NCI-H2081 treated with DMSO at 0.1 percent for 48 hours (cell line): Measurements from ENCODE around the gene CRY2.
"Not testable (repeated sequence)": the region's sequence is repeated elsewhere in the genome, so short reads cannot be mapped to it uniquely, and the experiment has no call there.

Experiments used
- DNase-seq: peaks from one replicate; lab custom pipeline; 2025; lab: John Stamatoyannopoulos, UW

CRY2 gene

DNA sequence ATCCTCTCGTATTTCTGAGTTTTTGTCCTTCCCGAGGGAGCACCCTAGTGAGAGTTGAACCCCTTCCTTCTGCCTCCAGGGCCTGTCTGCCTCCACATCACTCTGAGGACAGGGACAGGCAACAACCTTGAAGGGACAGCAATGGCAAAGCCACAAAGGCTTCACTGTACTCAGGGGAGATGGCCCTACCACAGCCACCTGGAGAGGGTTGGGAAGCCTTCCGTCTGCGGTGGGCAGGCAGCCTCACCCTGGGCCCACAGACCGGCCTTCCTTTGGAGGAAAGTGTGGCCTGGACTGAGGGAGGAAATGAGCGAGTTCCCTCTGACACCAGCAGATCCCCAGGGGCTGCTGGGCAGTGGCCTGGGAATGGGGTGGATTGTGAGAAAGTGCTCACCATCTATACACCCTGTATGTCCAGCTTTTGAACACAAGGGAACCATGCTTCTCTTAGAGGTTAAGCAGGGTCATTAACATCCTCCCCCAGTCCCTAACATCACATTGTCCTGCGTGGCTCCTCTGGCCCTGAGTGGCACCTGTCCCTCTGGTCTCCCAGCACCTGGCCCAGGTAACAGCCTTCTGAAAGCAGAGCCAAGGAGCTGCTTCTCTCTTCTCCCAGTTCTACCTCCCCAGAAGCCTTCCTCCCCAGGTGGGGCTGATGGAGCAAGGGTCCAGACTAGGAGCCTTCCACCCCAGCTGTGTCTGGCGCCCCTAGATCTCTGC, 35.5 kb upstream of the CRY2 start:
- DNase-seq, result no peak

DNA sequence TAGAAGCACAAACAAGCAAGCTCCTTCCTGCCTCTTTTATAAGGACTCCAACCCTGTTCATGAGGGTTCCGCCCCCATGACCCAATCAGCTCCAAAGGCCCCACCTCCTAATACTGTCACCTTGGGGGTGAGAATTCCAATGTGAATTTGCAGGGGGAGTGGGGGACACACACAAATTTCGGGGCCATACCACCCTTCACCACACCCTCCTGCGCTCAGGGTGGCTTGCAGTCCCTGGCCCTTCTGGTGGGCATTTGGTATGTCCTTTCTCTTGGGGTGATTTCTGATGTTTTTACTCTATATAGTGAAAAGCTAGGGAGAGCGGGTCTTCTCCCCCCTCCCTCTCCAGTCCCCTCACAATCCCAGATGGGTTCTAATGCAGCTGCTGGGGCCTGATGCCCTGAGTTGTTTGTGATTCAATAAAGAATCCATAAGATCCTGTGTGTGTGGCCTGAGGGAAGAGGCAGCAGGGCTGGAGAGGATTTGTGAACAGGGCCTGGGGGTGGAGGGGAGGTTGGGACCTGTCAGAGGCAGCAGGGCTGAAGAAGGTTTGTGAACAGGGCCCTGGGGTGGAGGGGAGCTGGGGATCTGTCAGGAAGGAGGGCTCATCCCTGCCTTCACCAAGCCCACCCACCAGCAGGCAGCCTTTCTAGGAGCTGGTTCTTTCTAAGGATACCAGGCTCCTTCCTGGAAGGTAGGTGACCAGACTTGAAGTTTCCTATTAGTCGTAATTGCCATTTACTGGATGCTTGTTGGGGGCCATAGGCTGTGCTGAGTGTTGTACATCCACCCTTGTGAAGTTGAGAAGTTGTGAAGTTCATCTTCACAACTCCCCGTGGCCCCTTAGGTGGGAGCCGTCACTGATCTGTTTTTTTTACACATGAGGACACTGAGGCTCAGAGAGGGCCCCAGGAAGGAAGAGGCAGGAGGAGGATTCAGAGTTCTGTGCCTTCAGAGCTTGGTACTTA, 34.4 kb upstream of the CRY2 start:
- no peak for DNase-seq

DNA sequence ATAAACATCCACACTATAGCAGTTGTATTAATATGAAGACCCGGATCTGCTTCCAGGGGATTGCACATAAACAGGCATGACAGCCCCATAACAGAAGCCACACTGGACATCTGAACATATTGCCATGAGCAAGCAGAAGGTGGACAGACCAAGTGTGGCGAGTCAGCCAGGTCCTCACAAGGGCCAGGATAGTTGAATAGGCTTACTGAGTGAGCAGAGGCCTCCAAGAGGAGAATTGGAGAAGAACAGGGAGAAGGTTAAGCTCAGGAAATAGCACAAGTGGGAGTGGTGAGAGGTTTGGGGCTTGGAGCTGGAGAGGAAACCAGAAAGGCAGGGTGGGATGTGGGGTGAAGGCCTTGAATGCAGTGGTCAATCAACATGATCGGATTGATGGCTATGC, 31.5 kb upstream of the CRY2 start:
- DNase-seq, result no peak

DNA sequence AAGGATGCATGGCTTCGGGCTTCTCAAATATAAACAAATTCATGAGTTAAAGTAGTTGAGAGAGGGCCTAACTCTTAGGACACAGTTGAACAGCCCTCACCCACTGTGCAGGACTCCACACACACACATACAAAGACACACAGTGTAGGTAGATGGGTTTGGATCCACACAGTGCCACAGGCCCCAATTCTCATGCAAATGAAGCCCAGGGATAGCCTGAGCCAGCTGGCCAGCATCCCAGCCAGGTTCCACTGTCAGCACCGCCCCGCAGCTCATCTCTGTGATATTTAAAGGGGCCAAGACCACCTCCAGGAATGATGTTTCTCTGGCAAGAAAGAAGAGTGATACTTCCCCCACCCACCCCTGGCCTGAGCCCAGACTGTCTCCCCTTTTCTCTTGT, 30.7 kb upstream of the CRY2 start:
- DNase-seq, result peak; percentile 43

DNA sequence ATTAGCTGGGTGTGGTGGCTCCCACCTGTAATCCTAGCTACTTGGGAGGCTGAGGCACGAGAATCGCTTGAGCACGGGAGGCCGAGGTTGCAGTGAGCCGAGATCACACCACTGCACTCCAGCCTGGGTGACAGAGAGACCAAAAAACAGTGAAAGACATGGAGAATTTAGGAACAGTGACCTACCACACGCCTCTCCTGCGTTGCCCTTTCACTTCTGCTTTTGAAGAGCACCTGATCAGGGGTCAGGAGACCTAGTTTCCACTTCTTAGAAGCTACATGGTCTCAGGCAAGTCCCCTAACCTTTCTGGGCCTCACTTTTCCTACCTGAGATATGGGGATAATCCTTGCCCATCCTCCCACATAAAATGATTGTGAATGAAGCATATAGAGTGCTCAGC, 30.1 kb upstream of the CRY2 start:
- DNase-seq, result no peak

DNA sequence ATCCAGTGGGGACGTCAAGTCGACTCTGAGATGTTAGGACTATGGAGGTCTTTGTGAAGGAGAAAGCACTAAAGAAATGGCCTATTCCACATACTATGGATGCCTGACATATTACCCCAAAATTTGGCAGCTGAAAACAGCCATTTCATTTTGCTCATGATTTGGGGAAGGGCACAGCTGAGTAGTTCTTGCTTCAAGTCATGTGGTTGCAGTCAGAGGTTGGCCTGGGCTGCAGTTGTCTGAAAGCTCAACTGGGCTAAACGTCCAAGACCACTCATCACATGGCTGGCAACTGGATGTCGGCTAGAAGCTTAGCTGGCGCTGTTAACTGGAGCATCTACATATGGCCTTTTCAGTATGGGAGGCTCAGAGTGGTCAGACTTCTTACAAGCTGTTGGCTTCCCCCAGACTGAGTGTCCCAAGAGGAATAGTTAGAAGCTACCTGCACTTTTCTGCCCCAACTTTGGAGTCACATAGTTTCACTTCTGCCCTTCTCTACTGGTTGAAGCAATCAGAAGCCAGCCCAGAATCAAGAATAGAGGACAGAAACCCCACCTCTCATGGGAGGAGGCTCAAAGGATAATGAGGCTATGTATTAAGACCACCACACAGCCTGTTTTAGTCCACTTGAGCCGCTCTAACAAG, 28.2 kb upstream of the CRY2 start:
- no peak for DNase-seq

DNA sequence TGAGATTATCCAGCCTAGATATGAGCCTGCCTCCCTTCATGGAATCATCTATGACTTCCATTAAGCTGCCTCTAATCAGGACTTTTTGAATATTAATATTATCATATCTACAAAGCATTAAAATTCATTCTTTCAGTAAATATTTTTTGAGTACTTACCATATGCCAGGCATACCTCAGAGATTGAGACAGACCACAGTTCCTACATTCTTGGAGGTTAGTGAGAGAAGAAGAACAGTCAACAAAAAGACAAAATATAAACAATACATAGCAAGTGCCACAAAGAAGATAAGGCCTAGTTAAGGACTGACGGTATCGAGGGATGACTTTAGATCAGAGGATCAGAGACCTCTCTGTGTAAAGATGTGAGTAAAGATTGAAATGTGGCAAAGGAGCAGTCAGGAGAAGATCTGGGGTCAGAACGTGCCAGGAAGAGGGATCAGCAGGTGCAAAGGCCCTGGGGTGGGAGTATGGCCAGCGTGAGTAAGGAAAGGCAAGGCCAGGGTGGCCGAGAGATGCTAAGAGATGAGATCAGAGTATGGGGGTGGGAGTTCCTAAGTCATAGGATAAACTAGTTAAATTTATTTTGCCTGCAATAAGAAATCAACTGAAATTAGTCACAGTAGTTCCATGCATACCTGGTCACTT, 26.9 kb upstream of the CRY2 start:
- DNase-seq, result no peak

DNA sequence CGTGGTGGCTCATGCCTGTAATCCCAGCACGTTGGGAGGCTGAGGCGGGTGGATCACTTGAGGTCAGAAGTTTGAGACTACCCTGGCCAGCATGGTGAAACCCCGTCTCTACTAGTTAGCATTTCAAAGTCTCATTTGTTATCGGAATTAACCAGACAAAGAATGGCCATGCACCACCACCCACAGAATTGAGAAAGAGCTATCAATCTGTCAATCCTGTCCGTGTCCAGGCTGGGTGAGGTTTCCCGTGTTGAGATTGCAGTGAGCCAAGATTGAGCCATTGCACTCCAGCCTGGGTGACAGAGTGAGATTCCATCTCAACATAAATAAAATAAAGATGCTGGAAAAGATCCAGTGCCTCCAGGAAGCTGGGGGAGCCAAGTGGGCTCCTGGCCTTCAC, 20.8 kb upstream of the CRY2 start:
- not testable (repeated sequence) for DNase-seq

DNA sequence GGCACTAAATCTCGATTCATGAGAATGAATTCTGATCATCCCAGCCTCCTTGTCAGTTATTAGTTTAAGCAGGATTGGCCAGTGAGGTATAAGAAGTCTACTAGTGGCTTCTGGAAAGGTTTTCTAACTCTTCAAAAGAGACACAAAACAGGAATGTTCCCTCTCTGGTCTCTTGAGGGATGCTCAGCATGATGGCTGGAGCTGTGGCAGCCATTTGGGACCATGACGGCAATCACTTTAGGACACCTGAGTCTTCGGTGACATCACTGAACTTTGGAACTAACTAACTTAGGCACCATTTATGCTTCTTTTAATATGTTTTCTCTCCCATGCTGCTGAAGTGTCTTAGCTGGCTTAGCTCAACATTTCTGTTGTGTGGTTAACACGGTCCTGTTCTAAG, 20.2 kb upstream of the CRY2 start:
- DNase-seq, result no peak

DNA sequence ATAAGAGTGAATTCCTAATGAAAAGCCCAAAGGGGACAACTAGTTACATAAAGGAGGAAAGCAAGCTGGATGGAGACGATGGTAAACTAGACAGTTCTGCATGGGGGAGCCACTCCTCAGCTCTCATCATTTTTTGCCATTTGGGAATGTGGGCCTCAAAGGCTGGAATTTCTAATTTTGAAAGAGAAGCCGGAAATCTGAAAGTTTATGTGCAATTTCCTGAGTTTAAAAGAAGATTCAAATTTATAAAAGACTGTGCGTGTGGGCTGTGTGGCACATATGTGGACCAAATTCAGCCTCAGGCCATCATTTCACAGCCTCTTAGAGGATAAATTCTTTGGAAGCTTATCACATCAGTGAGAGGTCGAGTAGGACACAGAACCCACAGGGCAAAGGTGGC, 18.3 kb upstream of the CRY2 start:
- DNase-seq, result no peak

DNA sequence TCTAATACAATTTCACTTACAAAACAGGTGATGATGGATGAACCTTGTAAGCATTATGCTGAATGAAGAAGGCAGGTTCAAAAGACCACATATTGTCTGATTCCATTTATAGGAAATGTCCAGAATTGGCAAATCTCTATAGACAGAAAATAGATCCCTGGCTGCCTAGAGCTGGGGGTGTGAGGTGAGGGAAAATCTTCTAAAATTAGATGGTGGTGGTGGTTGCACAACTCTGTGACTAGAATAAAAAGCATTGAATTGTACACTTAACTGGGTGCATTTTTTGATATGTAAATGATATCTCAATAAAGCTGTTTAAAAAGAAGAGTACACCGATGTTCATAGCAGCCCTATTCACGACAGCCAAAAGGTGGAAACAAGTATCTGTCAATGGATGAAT, 16.7 kb upstream of the CRY2 start:
- DNase-seq, result no peak

DNA sequence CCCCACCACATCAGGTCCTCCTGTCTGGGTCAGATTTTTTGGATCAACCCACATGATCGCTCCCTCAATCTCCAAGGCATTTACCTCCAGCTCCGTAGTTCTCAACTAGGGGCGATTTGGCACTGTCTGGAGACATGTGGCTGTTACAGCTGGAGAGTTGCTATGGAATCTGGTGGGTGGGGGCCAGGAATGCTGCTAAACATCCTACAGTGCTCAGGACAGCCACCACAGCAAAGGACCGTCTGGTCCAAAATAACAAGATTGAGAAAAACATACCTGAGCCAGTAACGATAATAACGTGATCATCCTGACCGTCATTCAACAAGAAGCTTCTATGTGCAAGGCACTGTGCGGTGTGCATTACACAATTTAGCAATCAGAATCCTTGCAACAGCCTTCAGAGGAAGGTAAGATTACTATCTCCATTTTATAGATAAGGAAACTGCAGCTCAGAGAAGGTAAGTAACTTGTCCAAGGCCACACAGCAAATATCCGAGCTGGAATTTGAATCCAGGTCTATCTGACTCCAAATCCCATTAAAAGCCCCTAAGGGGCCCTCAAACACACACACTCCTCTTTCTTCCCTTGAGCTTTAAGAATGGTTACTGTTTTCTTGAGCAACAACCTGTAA, 14.3 kb upstream of the CRY2 start:
- no peak for DNase-seq

DNA sequence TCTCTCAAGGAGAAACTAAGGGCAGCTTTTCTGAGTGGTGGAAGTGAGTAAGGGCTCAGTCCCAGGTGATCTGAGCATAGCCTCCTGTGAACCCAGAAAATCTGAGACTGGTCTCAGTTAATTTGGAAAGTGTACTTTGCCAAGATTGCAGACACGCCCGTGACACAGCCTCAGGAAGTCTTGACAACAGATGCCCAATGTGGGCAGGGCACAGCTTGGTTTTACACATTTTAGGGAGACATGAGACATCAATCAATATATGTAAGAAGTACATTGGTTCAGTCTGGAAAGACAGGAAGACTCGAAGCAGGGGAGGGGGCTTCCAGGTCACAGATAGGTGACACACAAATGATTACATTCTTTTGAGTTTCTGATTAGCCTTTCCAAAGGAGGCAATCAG, 13.5 kb upstream of the CRY2 start:
- DNase-seq, result no peak

DNA sequence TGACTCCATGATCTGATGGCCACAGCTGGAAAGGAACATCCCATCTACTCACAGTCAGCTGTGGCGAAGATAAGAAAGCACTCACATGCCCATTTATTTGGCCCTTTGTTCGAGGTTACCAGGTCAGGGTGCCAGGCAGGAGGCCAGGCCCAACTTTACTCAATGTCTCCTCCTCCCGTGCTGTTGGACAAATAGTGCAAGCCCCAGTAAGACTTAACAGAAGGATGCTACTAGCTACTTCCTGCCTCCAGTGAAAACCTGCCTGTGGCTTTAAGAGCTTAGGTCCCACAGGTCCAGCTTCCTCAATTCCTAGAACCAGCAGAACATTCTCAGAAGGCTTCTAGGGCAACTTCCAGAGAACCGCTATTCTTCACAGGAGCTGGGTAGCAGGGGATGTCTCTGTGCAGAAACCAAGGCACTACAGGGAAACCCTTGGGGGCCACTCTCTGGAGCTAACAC, 12.9 kb upstream of the CRY2 start:
- no peak for DNase-seq

DNA sequence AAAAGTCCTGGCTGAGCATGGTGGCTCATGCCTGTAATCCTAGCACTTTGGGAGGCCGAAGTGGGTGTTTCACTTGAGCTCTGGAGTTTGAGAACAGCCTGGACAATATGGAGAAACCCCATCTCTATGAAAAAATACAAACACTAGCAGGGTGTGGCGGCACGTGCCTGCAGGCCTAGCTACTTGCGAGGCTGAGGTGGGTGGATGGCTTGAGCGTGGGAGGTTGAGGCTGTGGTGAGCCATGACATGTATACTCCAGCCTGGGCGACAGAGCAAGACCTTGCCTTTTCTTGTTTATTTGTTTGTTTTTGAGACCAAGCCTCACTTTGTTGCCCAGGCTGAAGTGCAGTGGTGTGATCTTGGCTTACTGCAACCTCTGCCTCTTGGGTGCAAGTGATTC, 8.1 kb upstream of the CRY2 start:
- DNase-seq, result no peak

DNA sequence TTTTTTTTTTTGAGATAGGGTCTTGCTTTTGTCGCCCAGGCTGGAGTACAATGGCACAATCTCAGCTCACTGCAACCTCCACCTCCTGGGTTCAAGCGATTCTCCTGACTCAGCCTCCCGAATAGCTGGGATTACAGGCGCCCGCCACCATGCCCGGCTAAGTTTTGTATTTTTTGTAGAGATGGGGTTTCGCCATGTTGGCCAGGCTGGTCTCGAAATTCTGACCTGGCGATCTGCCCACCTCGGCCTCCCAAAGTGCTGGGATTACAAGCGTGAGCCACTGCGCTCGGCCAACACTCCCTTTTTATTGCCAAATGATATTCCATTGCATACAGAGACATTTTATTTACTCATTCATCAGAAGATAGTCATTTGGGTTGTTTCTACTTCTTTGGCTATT, 7.0 kb upstream of the CRY2 start:
- DNase-seq, result not testable (repeated sequence)

DNA sequence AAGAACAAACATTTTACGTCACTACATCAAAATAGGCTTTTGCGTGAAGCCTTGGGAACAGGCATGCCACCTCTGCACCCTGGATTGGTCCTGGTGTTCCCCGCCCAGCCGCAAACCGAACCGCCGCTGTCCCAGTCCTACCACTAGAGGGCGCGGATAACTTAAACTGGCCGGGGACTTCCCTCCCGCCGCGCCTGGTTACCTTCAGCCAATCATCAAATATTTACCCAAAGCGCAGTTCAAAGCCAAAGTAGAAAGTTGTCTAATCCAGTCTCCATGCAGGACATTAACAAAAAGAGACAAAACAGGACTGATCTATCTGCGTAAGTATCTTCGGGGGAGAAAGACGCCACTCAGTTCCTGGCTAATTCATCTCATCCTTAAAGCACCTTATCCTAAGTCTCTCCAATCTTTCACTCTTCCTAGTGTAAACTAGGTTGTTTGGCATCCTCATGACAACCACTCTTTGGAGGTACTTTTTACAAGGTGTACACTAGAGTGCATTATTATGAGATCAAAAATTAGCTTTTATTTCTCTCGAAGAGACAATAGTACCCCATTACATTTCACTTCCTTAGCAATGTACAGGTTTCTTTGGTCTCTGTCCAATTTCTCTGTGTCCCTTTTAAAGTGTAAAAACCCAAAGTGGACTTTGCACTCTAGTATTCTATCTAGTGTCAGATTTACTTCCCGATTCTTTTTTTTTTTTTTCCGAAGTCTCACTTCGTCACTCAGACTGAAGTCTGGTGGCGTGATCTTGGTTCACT, 3.9 kb upstream of the CRY2 start:
- no peak for DNase-seq

DNA sequence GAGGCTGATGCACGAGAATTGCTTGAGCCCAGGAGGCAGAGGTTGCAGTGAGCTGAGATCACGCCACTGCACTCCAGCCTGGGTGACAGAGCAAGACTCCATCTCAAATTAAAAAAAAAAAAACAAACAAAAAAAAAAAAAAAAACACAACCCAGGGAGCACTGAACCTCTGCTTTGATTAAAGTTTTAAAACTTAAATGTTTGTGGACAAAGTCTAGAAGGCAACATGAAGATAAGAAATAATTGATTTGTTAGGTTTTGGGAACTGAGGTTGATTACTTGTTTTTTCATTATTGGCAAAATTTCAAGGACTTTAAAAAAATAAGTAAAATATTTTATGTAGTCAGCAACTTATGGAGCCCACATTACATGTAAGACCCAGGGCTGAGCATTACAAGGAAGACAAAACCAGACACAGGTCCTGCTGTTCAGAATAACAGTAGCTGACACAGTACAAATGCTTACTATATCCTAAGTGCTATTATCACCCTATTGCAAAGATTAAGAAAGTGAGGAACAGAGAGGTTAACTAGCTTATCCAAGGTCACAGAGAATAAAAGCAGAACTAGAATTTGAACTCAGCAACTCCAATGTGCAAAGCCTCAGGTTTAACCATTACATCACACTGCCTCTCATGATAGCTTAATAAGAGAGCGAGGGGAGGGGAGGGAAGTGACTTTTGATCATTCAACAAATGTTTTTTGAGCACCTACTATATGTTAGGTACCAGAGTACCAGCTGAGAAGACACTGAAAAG, 2.3 kb upstream of the CRY2 start:
- no peak for DNase-seq

DNA sequence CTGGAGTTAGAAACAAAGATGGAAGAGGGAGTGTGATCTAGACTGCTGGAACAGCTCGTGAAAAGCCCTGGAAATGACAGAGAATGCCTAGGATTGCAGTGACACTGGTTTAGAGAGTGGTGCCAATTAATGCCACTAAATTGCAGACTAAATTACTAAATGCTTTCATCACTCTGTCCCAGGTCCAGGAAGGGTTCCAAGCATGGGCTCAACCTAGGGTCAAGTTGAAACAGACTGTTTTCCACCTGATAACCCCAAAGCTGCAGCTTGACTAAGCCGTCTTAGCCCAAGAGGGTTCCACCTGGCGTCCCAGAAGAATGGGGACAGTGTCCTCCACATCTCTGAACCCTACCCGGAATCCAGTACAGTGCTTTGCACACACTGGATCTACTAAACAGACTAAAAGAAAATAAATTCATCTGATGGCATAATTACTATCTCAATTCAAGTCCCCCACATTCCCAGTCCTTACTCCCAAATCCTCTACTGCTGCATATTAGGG, 1.1 kb upstream of the CRY2 start:
- DNase-seq, result no peak

DNA sequence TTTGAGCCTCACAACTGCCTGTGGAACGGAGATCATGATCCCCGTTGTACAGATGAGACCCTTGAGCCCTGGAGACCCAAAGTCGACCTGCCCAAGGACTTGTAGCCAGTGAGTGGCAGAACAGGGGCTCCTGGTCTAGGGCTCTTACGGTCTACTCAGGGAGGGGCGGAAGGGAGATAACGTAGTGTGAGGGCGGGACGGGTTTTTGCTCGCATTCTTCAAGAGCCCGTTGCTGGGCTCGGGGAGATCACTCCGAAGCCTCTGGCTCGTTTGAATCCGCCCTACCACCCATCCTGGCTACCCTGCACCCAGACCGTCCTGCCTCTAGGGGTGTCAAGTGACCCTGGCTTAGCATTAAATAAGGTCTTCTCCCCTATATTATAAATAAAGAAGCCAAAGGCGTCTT, 639 bp downstream of the CRY2 start:
- no peak for DNase-seq
